SK-N-SH treated with all-trans-retinoic acid at 6 μM for 48 hours (cell line): ENCODE data around the gene COX11.

Experiments used
- BACH2 ChIP-seq: fragments of 250-450 bp; sonication (Bioruptor Pico); IDR thresholded peaks from 2 replicates; pipeline ENCODE4 v1.9.0; 2021; ENCODE audit warnings: mild to moderate bottlenecking, borderline replicate concordance
- ESRRG ChIP-seq: fragments of 250-450 bp; sonication (Bioruptor Pico); IDR thresholded peaks from 2 replicates; pipeline ENCODE4 v1.6.1; 2021; ENCODE audit warnings: mild to moderate bottlenecking
- OSR1 ChIP-seq: fragments of 250-450 bp; sonication (Bioruptor Pico); IDR thresholded peaks from 2 replicates; pipeline ENCODE4 v1.8.0; 2022; ENCODE audit warnings: moderate library complexity, mild to moderate bottlenecking, inconsistent platforms
- RARB ChIP-seq: fragments of 250-450 bp; sonication (Bioruptor Pico); IDR thresholded peaks from 2 replicates; pipeline ENCODE4 v1.8.0; 2021; ENCODE audit warnings: mild to moderate bottlenecking, moderate library complexity
- TOX ChIP-seq: fragments of 250-450 bp; sonication (Bioruptor Pico); IDR thresholded peaks from 2 replicates; pipeline ENCODE4 v1.8.0; 2021; ENCODE audit warnings: mild to moderate bottlenecking, moderate library complexity, borderline replicate concordance
- TSHZ2 ChIP-seq: fragments of 250-450 bp; sonication (Bioruptor Pico); IDR thresholded peaks from 2 replicates; pipeline ENCODE4 v1.5.0; 2020; ENCODE audit warnings: mild to moderate bottlenecking, moderate library complexity
- ZFP30 ChIP-seq: fragments of 450-650 bp; formaldehyde crosslinking; IDR thresholded peaks from 2 replicates; pipeline ENCODE4 v1.5.0; 2022; ENCODE audit warnings: mild to moderate bottlenecking, moderate library complexity
- TF ChIP-seq, protein P1 (sequence below): fragments of 250-450 bp; sonication (Bioruptor Pico); IDR thresholded peaks from 2 replicates; pipeline ENCODE4 v1.5.1; 2020; ENCODE audit warnings: low read depth, mild to moderate bottlenecking, moderate library complexity

DNA sequence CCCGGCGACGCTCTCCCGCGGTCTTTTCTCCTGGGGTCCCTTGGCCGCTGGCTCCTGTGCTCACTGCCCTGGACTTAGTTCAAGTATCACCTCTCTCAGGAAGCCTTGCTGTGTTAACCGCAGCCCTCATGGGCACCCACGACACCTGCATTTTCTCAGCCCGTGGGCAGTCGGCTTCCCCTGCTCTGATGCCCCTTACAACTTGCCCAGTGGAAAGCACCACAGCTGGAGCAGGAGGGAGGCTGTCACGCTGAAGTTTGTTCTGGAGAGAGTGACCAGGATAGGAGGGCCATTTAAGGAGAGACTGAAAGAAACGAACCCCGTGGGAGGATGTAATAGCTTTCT lies 506 bp upstream of the COX11 start:
- TF ChIP-seq ESRRG (CRISPR knock-in tag) (no peak), OSR1 (CRISPR knock-in tag) (no peak), TSHZ2 (CRISPR knock-in tag) (no peak), TOX (no peak), RARB (CRISPR knock-in tag) (no peak), BACH2 (CRISPR knock-in tag) (no peak; the same call in 1 of the 2 replicates), ZFP30 (CRISPR knock-in tag) (no peak)
- TF ChIP-seq, protein P1, sequence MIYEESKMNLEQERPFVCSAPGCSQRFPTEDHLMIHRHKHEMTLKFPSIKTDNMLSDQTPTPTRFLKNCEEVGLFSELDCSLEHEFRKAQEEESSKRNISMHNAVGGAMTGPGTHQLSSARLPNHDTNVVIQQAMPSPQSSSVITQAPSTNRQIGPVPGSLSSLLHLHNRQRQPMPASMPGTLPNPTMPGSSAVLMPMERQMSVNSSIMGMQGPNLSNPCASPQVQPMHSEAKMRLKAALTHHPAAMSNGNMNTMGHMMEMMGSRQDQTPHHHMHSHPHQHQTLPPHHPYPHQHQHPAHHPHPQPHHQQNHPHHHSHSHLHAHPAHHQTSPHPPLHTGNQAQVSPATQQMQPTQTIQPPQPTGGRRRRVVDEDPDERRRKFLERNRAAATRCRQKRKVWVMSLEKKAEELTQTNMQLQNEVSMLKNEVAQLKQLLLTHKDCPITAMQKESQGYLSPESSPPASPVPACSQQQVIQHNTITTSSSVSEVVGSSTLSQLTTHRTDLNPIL (CRISPR knock-in tag): no peak
